Retinal pigment epithelial cell (primary cell): ENCODE measurements around the gene ABCC1.
"Not testable (repeated sequence)": the region's sequence is repeated elsewhere in the genome, so short reads cannot be mapped to it uniquely, and the experiment has no call there.

Source experiments
- DNase-seq: peaks from one replicate; pipeline ENCODE4 v3.0.0-alpha.2; 2010; ENCODE audit warnings: low read depth
- H3K4me3 ChIP-seq: 2 replicates; pipeline ENCODE4 v1.5.1; 2011; ENCODE audit warnings: mild to moderate bottlenecking, low read length, control low read depth, moderate library complexity
- CTCF ChIP-seq: conservative IDR thresholded peaks from 2 replicates; pipeline ENCODE4 v1.5.1; 2011; ENCODE audit warnings: low read depth, low read length, control low read depth, inconsistent platforms

ABCC1 gene

GRCh38 chr16:16169615-16170014 is 220.2 kb downstream of the ABCC1 start:
- H3K4me3 ChIP-seq = no peak overlapping the region
- no peak for TF ChIP-seq CTCF
- DNase-seq = no peak

- no peak for DNase-seq
- H3K4me3 ChIP-seq = no peak overlapping the region
- no peak for TF ChIP-seq CTCF
These were observed 222.0 kb downstream of the ABCC1 start for GRCh38 chr16:16171332-16171919.

- DNase-seq = no peak
- no peak overlapping the region for H3K4me3 ChIP-seq
- TF ChIP-seq CTCF = no peak
These were observed 223.6 kb downstream of the ABCC1 start for GRCh38 chr16:16172991-16173390.

- no peak for DNase-seq
- TF ChIP-seq CTCF = no peak
These were observed 225.9 kb downstream of the ABCC1 start for GRCh38 chr16:16175296-16175695.

GRCh38 chr16:16176328-16176727 is 226.9 kb downstream of the ABCC1 start:
- TF ChIP-seq CTCF = no peak
- no peak overlapping the region for H3K4me3 ChIP-seq
- DNase-seq = no peak

More at GRCh38 chr16:16175296-16175695, 225.9 kb downstream of the ABCC1 start:
- no peak overlapping the region for H3K4me3 ChIP-seq

GRCh38 chr16:16178455-16179162 is 229.2 kb downstream of the ABCC1 start:
- no peak for DNase-seq
- no peak overlapping the region for H3K4me3 ChIP-seq
- no peak for TF ChIP-seq CTCF

GRCh38 chr16:16181748-16182147 is 232.3 kb downstream of the ABCC1 start:
- H3K4me3 ChIP-seq, DNase-seq: not testable (repeated sequence)
